Upper lobe of left lung (tissue), 6 donors: ENCODE measurements around the gene BBS4. TPM values are rescaled to one million over a fixed set of nuclear protein-coding genes. Genes with fewer than 3 reads are reported as not detected.

ENCODE experiments used
- ATAC-seq, 2 donors: fragments of 200-7000 bp; cut with Tn5 transposase; one replicate each; pipeline ENCODE4 v1.9.1; 2022; ENCODE audit warnings: mild to moderate bottlenecking in 2 of 2, moderate library complexity in 2 of 2; ENCODE audit not compliant: low FRiP score in 2 of 2
- DNase-seq, 2 donors: peaks; one replicate each; pipeline ENCODE4 v3.0.0-alpha.2; 2019 to 2020
- H3K27ac ChIP-seq, 4 donors: fragments of 200-600 bp; sonication (generic); one replicate each; pipeline ENCODE4 v1.5.1; 2016 to 2019
- H3K27me3 ChIP-seq, 4 donors: fragments of 200-600 bp; sonication (generic); one replicate each; pipeline ENCODE4 v1.5.1; 2017 to 2019
- H3K36me3 ChIP-seq, 4 donors: fragments of 200-600 bp; sonication (generic); one replicate each; pipeline ENCODE4 v1.5.1; 2016 to 2019
- H3K4me1 ChIP-seq, 4 donors: fragments of 200-600 bp; sonication (generic); one replicate each; pipeline ENCODE4 v1.5.1; 2018 to 2019
- H3K4me3 ChIP-seq, 4 donors: fragments of 200-600 bp; sonication (generic); one replicate each; pipeline ENCODE4 v1.5.1; 2017 to 2019; ENCODE audit warnings: mild to moderate bottlenecking in 2 of 4, moderate library complexity in 1 of 4
- H3K9me3 ChIP-seq, 4 donors: fragments of 200-600 bp; sonication (generic); one replicate each; pipeline ENCODE4 v1.5.1; 2018 to 2019
- CTCF ChIP-seq, 6 experiments: fragments of 450-650 bp in 4 of 6; fragments of 200-600 bp in 2 of 6; sonication (generic) in 2 of 6; IDR thresholded peaks; one replicate each; pipeline ENCODE4 v1.5.1; 2016 to 2019; ENCODE audit warnings: antibody characterized with exemption in 6 of 6
- EP300 ChIP-seq, 4 donors: sonication (generic); formaldehyde crosslinking; IDR thresholded peaks; one replicate each; pipeline ENCODE4 v1.5.1; 2017; ENCODE audit warnings: antibody characterized with exemption in 4 of 4, control low read depth in 2 of 4
- POLR2A ChIP-seq, 4 donors: fragments of 450-650 bp; IDR thresholded peaks; one replicate each; pipeline ENCODE4 v1.5.1; 2016 to 2017; ENCODE audit warnings: antibody characterized with exemption in 4 of 4, mild to moderate bottlenecking in 2 of 4
- POLR2AphosphoS5 ChIP-seq, 2 donors: sonication (generic); formaldehyde crosslinking; IDR thresholded peaks; one replicate each; pipeline ENCODE4 v1.5.1; 2017; ENCODE audit warnings: antibody characterized with exemption in 2 of 2
- WGBS, 2 donors: methylation state at CpG; one replicate each; pipeline ENCODE4 v1.1.5; 2017 to 2018; 5-methylcytosine and 5-hydroxymethylcytosine counted together
- total RNA-seq, 6 donors: library from RNA; depleted of rRNA in 4 of 6; stranded (reverse); fragments of >200 nt in 4 of 6; gene quantifications; one replicate each; pipeline versions ENCODE4 v1.1.0 to v1.2.1, GENCODE V29; 2016 to 2021
- donor health status: DM: no; HTN: no; CAD: no; lungs with moderate emphysema.
- donor health status: DM: no; HTN: yes; CAD: no; lungs with severe emphysema.

Gene BBS4
- total RNA-seq, 6 donors from 2014 or later: 16.3 to 78.6 (median 27.7) TPM

- peaks cover 0 to 6% (median 0%) of the 10 kb centered on the region in 4 donors for H3K36me3 ChIP-seq
- no peak overlapping the region for H3K4me3 ChIP-seq
- no peak for ATAC-seq
- TF ChIP-seq POLR2A (IDR thresholded peaks at IDR 0.05): no peak
- TF ChIP-seq EP300 (IDR thresholded peaks at IDR 0.05): no peak
- TF ChIP-seq POLR2AphosphoS5 (IDR thresholded peaks at IDR 0.05): no peak
- no peak for TF ChIP-seq CTCF (IDR thresholded peaks at IDR 0.05)
- DNase-seq: no peak
- no peaks in the 10 kb centered on the region for H3K27me3 ChIP-seq
- H3K27ac ChIP-seq: peak overlapping the region in 1 of 4 donors; percentile 93
- WGBS, 2 donors: 66 to 77% methylated on average over 4 of the region's 4 CpGs
- no peaks in the 10 kb centered on the region for H3K9me3 ChIP-seq
- H3K4me1 ChIP-seq: peaks cover 24 to 33% (median 27%) of the 10 kb centered on the region in 4 donors
Measured at GRCh38 chr15:72785432-72785831, 99.4 kb downstream of the BBS4 start.

GRCh38 chr15:72785841-72786240 lies 99.8 kb downstream of the BBS4 start:
- no peak for TF ChIP-seq POLR2AphosphoS5 (IDR thresholded peaks at IDR 0.05)
- TF ChIP-seq CTCF (IDR thresholded peaks at IDR 0.05): no peak
- TF ChIP-seq POLR2A (IDR thresholded peaks at IDR 0.05): no peak
- no peak for TF ChIP-seq EP300 (IDR thresholded peaks at IDR 0.05)
- Histone ChIP-seq H3K27ac (peak overlapping the region in 1 of 4 donors; percentile 93), H3K9me3 (no peaks in the 10 kb centered on the region), H3K4me1 (peaks cover 24 to 29% (median 26%) of the 10 kb centered on the region in 4 donors), H3K4me3 (no peak overlapping the region), H3K36me3 (peaks cover 0 to 4% (median 0%) of the 10 kb centered on the region in 4 donors), H3K27me3 (no peaks in the 10 kb centered on the region)
- ATAC-seq: no peak
- DNase-seq: no peak
- 78 to 91% methylated on average over 2 of the region's 2 CpGs for WGBS, 2 donors

- TF ChIP-seq POLR2AphosphoS5 (IDR thresholded peaks at IDR 0.05): no peak
- no peak for TF ChIP-seq POLR2A (IDR thresholded peaks at IDR 0.05)
- TF ChIP-seq CTCF (IDR thresholded peaks at IDR 0.05): no peak
- no peak for TF ChIP-seq EP300 (IDR thresholded peaks at IDR 0.05)
- peaks cover 20 to 25% (median 22%) of the 10 kb centered on the region in 4 donors for H3K4me1 ChIP-seq
- no peaks in the 10 kb centered on the region for H3K27me3 ChIP-seq
- H3K36me3 ChIP-seq: peaks cover 0 to under 1% (median 0%) of the 10 kb centered on the region in 4 donors
- no peak for DNase-seq
- WGBS, 2 donors: 92 to 94% methylated on average over 4 of the region's 4 CpGs
- H3K4me3 ChIP-seq: no peak overlapping the region
- ATAC-seq: no peak
- no peaks in the 10 kb centered on the region for H3K9me3 ChIP-seq
- H3K27ac ChIP-seq: no peak overlapping the region
Measured at GRCh38 chr15:72786242-72786641, 100.2 kb downstream of the BBS4 start.

- 83 to 85% methylated on average over 8 of the region's 8 CpGs for WGBS, 2 donors
- Histone ChIP-seq H3K4me1 (peaks cover 14 to 20% (median 17%) of the 10 kb centered on the region in 4 donors), H3K27ac (no peak overlapping the region), H3K4me3 (no peak overlapping the region), H3K9me3 (no peaks in the 10 kb centered on the region), H3K36me3 (no peaks in the 10 kb centered on the region), H3K27me3 (no peaks in the 10 kb centered on the region)
- ATAC-seq (no peak), DNase-seq (no peak)
- TF ChIP-seq CTCF (IDR thresholded peaks at IDR 0.05) (no peak), POLR2A (IDR thresholded peaks at IDR 0.05) (no peak), EP300 (IDR thresholded peaks at IDR 0.05) (no peak), POLR2AphosphoS5 (IDR thresholded peaks at IDR 0.05) (no peak)
Measured at GRCh38 chr15:72786676-72787345, 100.8 kb downstream of the BBS4 start.

GRCh38 chr15:72787526-72787925 lies 101.5 kb downstream of the BBS4 start:
- Histone ChIP-seq H3K4me3 (no peak overlapping the region), H3K4me1 (peaks cover 7 to 12% (median 10%) of the 10 kb centered on the region in 4 donors), H3K27me3 (no peaks in the 10 kb centered on the region), H3K27ac (no peak overlapping the region), H3K9me3 (no peaks in the 10 kb centered on the region), H3K36me3 (no peaks in the 10 kb centered on the region)
- TF ChIP-seq POLR2AphosphoS5 (IDR thresholded peaks at IDR 0.05) (no peak), POLR2A (IDR thresholded peaks at IDR 0.05) (no peak), CTCF (IDR thresholded peaks at IDR 0.05) (no peak), EP300 (IDR thresholded peaks at IDR 0.05) (no peak)
- ATAC-seq (no peak), DNase-seq (no peak)
- 90 to 92% methylated on average over 1 of the region's 1 CpG for WGBS, 2 donors
